ENCODE data around the gene RNF181. TPM values are rescaled to one million over a fixed set of nuclear protein-coding genes. Genes with fewer than 3 reads are reported as not detected.

RNF181 gene
- total and polyA plus RNA-seq, 2 of the 13 experiments (the other 11 are each of a cell fraction or from before 2014, with no cell fraction given) = 224 to 578 TPM

GRCh38 chr2:85595301-85596025, at the start of gene RNF181 (continued):
- no peak for TF ChIP-seq CERS6 (CRISPR knock-in tag; IDR thresholded peaks at IDR 0.05)
- no peak for TF ChIP-seq AKNA (CRISPR knock-in tag; IDR thresholded peaks at IDR 0.05; ENCODE audit: borderline replicate concordance)
- peak; percentile 23; the same call in 1 of the 2 replicates for TF ChIP-seq RBAK (CRISPR knock-in tag; IDR thresholded peaks at IDR 0.05)
- no peak for TF ChIP-seq ZBTB34 (CRISPR knock-in tag; IDR thresholded peaks at IDR 0.05)
- TF ChIP-seq JARID2 (CRISPR knock-in tag; IDR thresholded peaks at IDR 0.05; ENCODE audit: insufficient replicate concordance) = no peak
- peak; percentile 56 for TF ChIP-seq HNF1B (CRISPR knock-in tag; IDR thresholded peaks at IDR 0.05)
- TF ChIP-seq, protein P1, sequence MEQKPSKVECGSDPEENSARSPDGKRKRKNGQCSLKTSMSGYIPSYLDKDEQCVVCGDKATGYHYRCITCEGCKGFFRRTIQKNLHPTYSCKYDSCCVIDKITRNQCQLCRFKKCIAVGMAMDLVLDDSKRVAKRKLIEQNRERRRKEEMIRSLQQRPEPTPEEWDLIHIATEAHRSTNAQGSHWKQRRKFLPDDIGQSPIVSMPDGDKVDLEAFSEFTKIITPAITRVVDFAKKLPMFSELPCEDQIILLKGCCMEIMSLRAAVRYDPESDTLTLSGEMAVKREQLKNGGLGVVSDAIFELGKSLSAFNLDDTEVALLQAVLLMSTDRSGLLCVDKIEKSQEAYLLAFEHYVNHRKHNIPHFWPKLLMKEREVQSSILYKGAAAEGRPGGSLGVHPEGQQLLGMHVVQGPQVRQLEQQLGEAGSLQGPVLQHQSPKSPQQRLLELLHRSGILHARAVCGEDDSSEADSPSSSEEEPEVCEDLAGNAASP (CRISPR knock-in tag; IDR thresholded peaks at IDR 0.05; ENCODE audit: borderline replicate concordance) = no peak
- TF ChIP-seq ZNF772 (CRISPR knock-in tag; IDR thresholded peaks at IDR 0.05) = peak; percentile 83; the same call in 1 of the 2 replicates
- TF ChIP-seq YY1 (IDR thresholded peaks at IDR 0.05; ENCODE audit: insufficient read depth, insufficient replicate concordance, low read depth, low read length) = peak; percentile 94
- TF ChIP-seq SIN3B (IDR thresholded peaks at IDR 0.05; ENCODE audit: low read length) = peak; percentile 33
- peak; percentile 78 for TF ChIP-seq TARDBP (CRISPR knock-in tag; IDR thresholded peaks at IDR 0.05)
- TF ChIP-seq BHLHE40 (IDR thresholded peaks at IDR 0.05; ENCODE audit: low read length) = no peak
- TF ChIP-seq GTF2F1 (IDR thresholded peaks at IDR 0.05; ENCODE audit: low read length) = 0 out of 2 replicates have a peak, but pooled peaks have one; percentile 39
- no peak for TF ChIP-seq SSRP1 (CRISPR knock-in tag; IDR thresholded peaks at IDR 0.05)
- peak; percentile 86; the same call in 1 of the 2 replicates for TF ChIP-seq ZNF710 (CRISPR knock-in tag; IDR thresholded peaks at IDR 0.05; ENCODE audit: borderline replicate concordance)
- peak; percentile 64; the same call in 1 of the 2 replicates for TF ChIP-seq ETV5 (CRISPR knock-in tag; IDR thresholded peaks at IDR 0.05; ENCODE audit: borderline replicate concordance)
